Cardiac septum (tissue), 1 donor: Measurements from ENCODE around the gene C2CD2L. TPM values are rescaled to one million over a fixed set of nuclear protein-coding genes. Genes with fewer than 3 reads are reported as not detected.

Experiments used
- DNase-seq: peaks from one replicate; pipeline ENCODE4 v3.0.0-alpha.2; 2020; ENCODE audit warnings: low spot score
- intact Hi-C: fragments of 100-400 bp; cut with DNase I; formaldehyde crosslinking; loops from one replicate; pipeline ENCODE4 v1.14.0; 2022
- total RNA-seq: library from RNA; stranded (reverse); fragmentation: NEBNext Ultra II Directional; extraction: Animal tissue kit (Norgen Biotek cat#: 25700); gene quantifications from one replicate; pipeline ENCODE4 v1.2.1, GENCODE V29; 2021
- donor health status: DM: no; HTN: no; CAD: no.

The C2CD2L gene
- total RNA-seq, 1 donor from 2014 or later, result 11.8 TPM

DNA sequence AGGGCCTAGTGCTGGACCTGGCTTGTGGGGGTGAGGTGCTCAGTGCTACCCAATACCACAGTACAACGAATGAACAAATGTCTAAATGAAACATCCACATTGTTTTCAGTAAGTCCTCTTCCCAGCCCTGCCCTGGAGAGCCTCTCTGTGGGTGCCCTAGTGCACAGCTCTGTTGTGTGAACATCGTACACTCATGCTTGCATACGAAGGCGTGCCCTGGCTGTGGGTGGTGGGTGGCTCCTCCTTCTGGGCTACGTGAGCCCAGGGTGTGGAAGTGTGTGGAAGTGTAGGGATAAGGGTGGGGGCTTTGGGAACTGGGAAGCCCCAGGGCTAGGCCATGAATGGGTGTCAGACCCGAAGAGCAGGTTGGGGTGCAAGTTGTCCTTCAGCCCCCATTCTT is 60.8 kb downstream of the C2CD2L start:
- no peak for DNase-seq
- intact Hi-C loops, result loop anchor here (2.0 kb wide), 1 partner anchor 37 kb away; no protein-coding TSS in a partner anchor

Other genes starting within 250 kb of the C2CD2L start
- gene CXCR5, start 223.5 kb upstream of the C2CD2L start, total RNA-seq, result not detected
- 41.4 TPM for gene BCL9L, start 181.4 kb upstream of the C2CD2L start, total RNA-seq
- gene UPK2, start 151.0 kb upstream of the C2CD2L start, total RNA-seq, result not detected
- not detected for gene FOXR1, start 135.6 kb upstream of the C2CD2L start, total RNA-seq
- gene CENATAC, start 109.2 kb upstream of the C2CD2L start, total RNA-seq, result 15.0 TPM
- gene RPS25, start 89.0 kb upstream of the C2CD2L start, total RNA-seq, result 572 TPM
- 42.4 TPM for gene TRAPPC4, start 88.6 kb upstream of the C2CD2L start, total RNA-seq
- gene SLC37A4, start 76.5 kb upstream of the C2CD2L start, total RNA-seq, result 3.9 TPM
- gene HYOU1, start 50.1 kb upstream of the C2CD2L start, total RNA-seq, result 90.7 TPM
- gene VPS11, start 39.5 kb upstream of the C2CD2L start, total RNA-seq, result 18.5 TPM
- gene HMBS, start 22.5 kb upstream of the C2CD2L start, total RNA-seq, result 14.7 TPM
- gene DPAGT1, start 5.5 kb upstream of the C2CD2L start, total RNA-seq, result 18.9 TPM
- 14.5 TPM for gene HINFP, start 14.2 kb downstream of the C2CD2L start, total RNA-seq
- 1.0 TPM for gene ABCG4, start 41.7 kb downstream of the C2CD2L start, total RNA-seq
- gene NLRX1, start 61.4 kb downstream of the C2CD2L start, total RNA-seq, result 25.4 TPM
- not detected for gene NHERF4, start 78.1 kb downstream of the C2CD2L start, total RNA-seq
- 13.4 TPM for gene CBL, start 99.0 kb downstream of the C2CD2L start, total RNA-seq
- gene MCAM, start 209.8 kb downstream of the C2CD2L start, total RNA-seq, result 110 TPM
- 10.7 TPM for gene RNF26, start 227.2 kb downstream of the C2CD2L start, total RNA-seq
- 33.8 TPM for gene C1QTNF5, start 233.5 kb downstream of the C2CD2L start, total RNA-seq
- gene MFRP, start 239.4 kb downstream of the C2CD2L start, total RNA-seq, result not detected